H9 (cell line): ENCODE measurements around the gene DNAAF5. TPM values are rescaled to one million over a fixed set of nuclear protein-coding genes. Genes with fewer than 3 reads are reported as not detected.

Experiments used
- DNase-seq: peaks from one replicate; pipeline ENCODE4 v3.0.0-alpha.2; 2017
- H2AFZ ChIP-seq: one replicate; pipeline ENCODE4 v1.6.1; 2013; ENCODE audit warnings: mild to moderate bottlenecking, low read length, control low read depth, moderate library complexity
- H2AK5ac ChIP-seq: 2 replicates; pipeline ENCODE4 v1.6.1; 2013; ENCODE audit warnings: low read length, control low read depth, mixed read lengths; ENCODE audit not compliant: insufficient read length
- H2BK120ac ChIP-seq: one replicate; pipeline ENCODE4 v1.6.1; 2013; ENCODE audit warnings: low read depth, mild to moderate bottlenecking, low read length, control low read depth, inconsistent platforms; ENCODE audit not compliant: poor library complexity, severe bottlenecking
- H2BK12ac ChIP-seq: 2 replicates; pipeline ENCODE4 v1.6.1; 2013; ENCODE audit warnings: low read length, control low read depth, mixed read lengths, low read depth; ENCODE audit not compliant: insufficient read length
- H2BK15ac ChIP-seq: 2 replicates; pipeline ENCODE4 v1.6.1; 2013; ENCODE audit warnings: low read depth, low read length, control low read depth
- H2BK20ac ChIP-seq: one replicate; pipeline ENCODE4 v1.6.1; 2013; ENCODE audit warnings: low read depth, mild to moderate bottlenecking, low read length, control low read depth, inconsistent platforms; ENCODE audit not compliant: poor library complexity, severe bottlenecking
- H2BK5ac ChIP-seq: 2 replicates; pipeline ENCODE4 v1.6.1; 2013; ENCODE audit warnings: low read length, control low read depth, mixed read lengths; ENCODE audit not compliant: insufficient read length
- H3K14ac ChIP-seq: 2 replicates; pipeline ENCODE4 v1.6.1; 2013; ENCODE audit warnings: low read length, control low read depth; ENCODE audit not compliant: insufficient read depth
- H3K18ac ChIP-seq: 2 replicates; pipeline ENCODE4 v1.6.1; 2013; ENCODE audit warnings: low read depth, mild to moderate bottlenecking, mixed read lengths, low read length, control low read depth; ENCODE audit not compliant: insufficient read length
- H3K23ac ChIP-seq: 2 replicates; pipeline ENCODE4 v1.6.1; 2013; ENCODE audit warnings: low read length, control low read depth, mixed read lengths, low read depth; ENCODE audit not compliant: insufficient read length
- H3K23me2 ChIP-seq: 2 replicates; pipeline ENCODE4 v1.6.1; 2013; ENCODE audit warnings: low read depth, mild to moderate bottlenecking, mixed read lengths, low read length, control low read depth; ENCODE audit not compliant: insufficient read length, poor library complexity, severe bottlenecking
- H3K27ac ChIP-seq: 2 replicates; pipeline ENCODE4 v1.5.1; 2013; ENCODE audit warnings: low read length, control low read depth, mixed read lengths, low read depth; ENCODE audit not compliant: insufficient read length
- H3K27me3 ChIP-seq: 2 replicates; pipeline ENCODE4 v1.6.1; 2013; ENCODE audit warnings: low read length, control low read depth, inconsistent platforms; ENCODE audit not compliant: insufficient read depth
- H3K4ac ChIP-seq: 2 replicates; pipeline ENCODE4 v1.6.1; 2013; ENCODE audit warnings: low read depth, mild to moderate bottlenecking, control low read depth, inconsistent platforms, low read length, moderate library complexity
- H3K4me1 ChIP-seq: 2 replicates; pipeline ENCODE4 v1.6.1; 2013; ENCODE audit warnings: low read length, control low read depth, inconsistent platforms; ENCODE audit not compliant: insufficient read depth
- H3K4me2 ChIP-seq: 2 replicates; pipeline ENCODE4 v1.6.1; 2013; ENCODE audit warnings: low read length, control low read depth, mixed read lengths; ENCODE audit not compliant: insufficient read length, insufficient read depth
- H3K56ac ChIP-seq: 2 replicates; pipeline ENCODE4 v1.6.1; 2013; ENCODE audit warnings: low read depth, mild to moderate bottlenecking, mixed read lengths, low read length, control low read depth; ENCODE audit not compliant: insufficient read length
- H3K79me1 ChIP-seq: 2 replicates; pipeline ENCODE4 v1.6.1; 2013; ENCODE audit warnings: low read depth, mild to moderate bottlenecking, moderate library complexity, low read length, control low read depth, inconsistent platforms; ENCODE audit not compliant: insufficient read depth, poor library complexity, severe bottlenecking
- H3K79me2 ChIP-seq: 2 replicates; pipeline ENCODE4 v1.6.1; 2013; ENCODE audit warnings: low read length, control low read depth, inconsistent platforms; ENCODE audit not compliant: insufficient read depth
- H3K9ac ChIP-seq: 2 replicates; pipeline ENCODE4 v1.6.1; 2013; ENCODE audit warnings: low read length, control low read depth, mixed read lengths; ENCODE audit not compliant: insufficient read length; ENCODE audit errors: extremely low read depth
- H3K9me3 ChIP-seq: one replicate; pipeline ENCODE4 v1.6.1; 2013; ENCODE audit warnings: low read depth, low read length, inconsistent platforms; ENCODE audit not compliant: control insufficient read depth
- H3T11ph ChIP-seq: one replicate; pipeline ENCODE4 v1.6.1; 2013; ENCODE audit warnings: mild to moderate bottlenecking, low read length, control low read depth, inconsistent platforms
- H4K20me1 ChIP-seq: one replicate; pipeline ENCODE4 v1.6.1; 2013; ENCODE audit not compliant: control insufficient read depth, insufficient read length, insufficient read depth
- H4K5ac ChIP-seq: 2 replicates; pipeline ENCODE4 v1.6.1; 2013; ENCODE audit warnings: low read depth, mild to moderate bottlenecking, mixed read lengths, low read length, control low read depth; ENCODE audit not compliant: insufficient read length
- H4K8ac ChIP-seq: replicated peaks from 2 replicates; pipeline ENCODE4 v1.6.1; 2013; ENCODE audit warnings: low read length, control low read depth, mixed read lengths, low read depth; ENCODE audit not compliant: insufficient read length
- H4K91ac ChIP-seq: 2 replicates; pipeline ENCODE4 v1.6.1; 2013; ENCODE audit warnings: low read depth, mild to moderate bottlenecking, moderate library complexity, mixed read lengths, low read length, control low read depth; ENCODE audit not compliant: insufficient read length
- H3K27ac Mint-ChIP-seq, 3 experiments: 2 replicates in 2 of 3; 3 replicates in 1 of 3; pipeline ENCODE4 v1.8.0; 2020 to 2021; ENCODE audit warnings: mixed read lengths in 3 of 3, mild to moderate bottlenecking in 1 of 3, moderate library complexity in 1 of 3
- H3K27me3 Mint-ChIP-seq: 2 replicates; pipeline ENCODE4 v1.8.0; 2021; ENCODE audit warnings: low read depth, mild to moderate bottlenecking, moderate library complexity, mixed read lengths
- H3K36me3 Mint-ChIP-seq, 3 experiments: 2 replicates in 2 of 3; 3 replicates in 1 of 3; pipeline ENCODE4 v1.8.0; 2020 to 2021; ENCODE audit warnings: low read depth in 3 of 3, mixed read lengths in 3 of 3; ENCODE audit not compliant: insufficient read depth in 1 of 3
- H3K4me1 Mint-ChIP-seq, 2 experiments: 2 replicates each; pipeline ENCODE4 v1.8.0; 2020; ENCODE audit warnings: mixed read lengths in 2 of 2
- H3K4me3 Mint-ChIP-seq, 2 experiments: 2 replicates in 1 of 2; 3 replicates in 1 of 2; pipeline ENCODE4 v1.8.0; 2020 to 2021; ENCODE audit warnings: mild to moderate bottlenecking in 2 of 2, mixed read lengths in 2 of 2, moderate library complexity in 1 of 2
- H3K9me3 Mint-ChIP-seq, 2 experiments: 2 replicates in 1 of 2; 3 replicates in 1 of 2; pipeline ENCODE4 v1.8.0; 2020; ENCODE audit warnings: mild to moderate bottlenecking in 2 of 2, mixed read lengths in 2 of 2, moderate library complexity in 1 of 2
- WGBS: extraction: QIAGEN DNeasy Blood & Tissue Kit; methylation state at CpG from one replicate; pipeline ENCODE4 v1.1.7; 2013; ENCODE audit warnings: missing lambda C conversion rate, low lambda C conversion rate, mixed read lengths; ENCODE audit not compliant: insufficient read length; ENCODE audit errors: extremely low coverage; 5-methylcytosine and 5-hydroxymethylcytosine counted together
- total RNA-seq: library from RNA; stranded (reverse); gene quantifications from 2 replicates; pipeline ENCODE4 v1.2.1, GENCODE V29; 2021
- TF ChIP-seq, protein P1 (sequence below): fragments of 200-600 bp; sonication (generic); conservative IDR thresholded peaks from 3 replicates; pipeline ENCODE4 v1.8.0; 2021; ENCODE audit warnings: antibody characterized with exemption, mild to moderate bottlenecking

Gene DNAAF5
- total RNA-seq, 1 experiment from 2014 or later: 43.5 TPM

DNA sequence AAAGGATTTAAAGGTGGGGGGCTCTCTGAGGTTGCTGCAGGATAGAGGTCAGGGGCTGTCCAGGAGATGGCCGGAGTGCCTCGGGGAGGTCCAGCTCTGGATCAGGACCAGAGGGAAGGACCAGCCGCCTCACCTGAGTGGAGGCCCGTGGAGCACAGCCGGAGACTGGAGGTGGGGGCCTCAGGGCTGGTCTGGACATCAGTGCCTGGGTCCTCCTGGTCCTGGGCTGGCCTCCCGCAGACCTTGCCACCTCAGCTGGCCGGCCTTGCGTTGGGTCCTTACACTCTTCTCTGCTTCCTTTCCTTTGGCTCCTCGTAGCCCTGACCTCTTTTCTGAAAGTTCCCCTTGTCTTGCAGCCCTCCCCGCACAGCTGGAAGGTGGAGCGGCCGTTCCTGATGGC lies 107.8 kb downstream of the DNAAF5 start:
- Histone ChIP-seq H2AFZ (no peak overlapping the region), H4K20me1 (no peaks in the 10 kb centered on the region), H3T11ph (no peak overlapping the region), H3K9ac (no peak overlapping the region), H3K23me2 (peaks cover 3% of the 10 kb centered on the region), H3K4me2 (no peak overlapping the region), H3K27ac (no peak overlapping the region), H2BK20ac (no peak overlapping the region), H2BK15ac (no peak overlapping the region), H2BK12ac (no peak overlapping the region), H3K79me1 (peaks cover 7% of the 10 kb centered on the region), H2BK120ac (no peak overlapping the region), H3K4ac (no peak overlapping the region), H2BK5ac (no peak overlapping the region), H3K9me3 (no peaks in the 10 kb centered on the region), H3K56ac (no peak overlapping the region), H3K4me1 (peaks cover 12% of the 10 kb centered on the region), H4K91ac (no peak overlapping the region), H4K5ac (no peak overlapping the region), H3K23ac (no peak overlapping the region), H4K8ac (no peak overlapping the region), H3K79me2 (peaks cover 51% of the 10 kb centered on the region; the same call in 1 of the 2 replicates), H3K27me3 (no peaks in the 10 kb centered on the region), H3K14ac (no peak overlapping the region; the same call in 1 of the 2 replicates), H2AK5ac (no peak overlapping the region), H3K18ac (no peak overlapping the region)
- peak overlapping the region; percentile 63 to 88 (median 74); a peak in 4 of 7 replicates for H3K27ac Mint-ChIP-seq
- H3K36me3 Mint-ChIP-seq: peaks cover 20 to 46% (median 37%) of the 10 kb centered on the region in 3 experiments
- H3K4me3 Mint-ChIP-seq: no peak overlapping the region
- H3K27me3 Mint-ChIP-seq: no peaks in the 10 kb centered on the region
- TF ChIP-seq, protein P1, sequence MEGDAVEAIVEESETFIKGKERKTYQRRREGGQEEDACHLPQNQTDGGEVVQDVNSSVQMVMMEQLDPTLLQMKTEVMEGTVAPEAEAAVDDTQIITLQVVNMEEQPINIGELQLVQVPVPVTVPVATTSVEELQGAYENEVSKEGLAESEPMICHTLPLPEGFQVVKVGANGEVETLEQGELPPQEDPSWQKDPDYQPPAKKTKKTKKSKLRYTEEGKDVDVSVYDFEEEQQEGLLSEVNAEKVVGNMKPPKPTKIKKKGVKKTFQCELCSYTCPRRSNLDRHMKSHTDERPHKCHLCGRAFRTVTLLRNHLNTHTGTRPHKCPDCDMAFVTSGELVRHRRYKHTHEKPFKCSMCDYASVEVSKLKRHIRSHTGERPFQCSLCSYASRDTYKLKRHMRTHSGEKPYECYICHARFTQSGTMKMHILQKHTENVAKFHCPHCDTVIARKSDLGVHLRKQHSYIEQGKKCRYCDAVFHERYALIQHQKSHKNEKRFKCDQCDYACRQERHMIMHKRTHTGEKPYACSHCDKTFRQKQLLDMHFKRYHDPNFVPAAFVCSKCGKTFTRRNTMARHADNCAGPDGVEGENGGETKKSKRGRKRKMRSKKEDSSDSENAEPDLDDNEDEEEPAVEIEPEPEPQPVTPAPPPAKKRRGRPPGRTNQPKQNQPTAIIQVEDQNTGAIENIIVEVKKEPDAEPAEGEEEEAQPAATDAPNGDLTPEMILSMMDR: no peak
- H3K9me3 Mint-ChIP-seq: no peaks in the 10 kb centered on the region
- DNase-seq: no peak
- no CpG with 5 or more reads among the region's 12 CpGs for WGBS
- H3K4me1 Mint-ChIP-seq: peaks cover 35% of the 10 kb centered on the region in 2 experiments
